HEK293 (cell line): ENCODE measurements around the gene GBP3.

Source experiments
- CTCF ChIA-PET: fragments of 350-600 bp; formaldehyde crosslinking; extraction: SDS; loops from one replicate; lab custom pipeline; 2021; ENCODE audit warnings: antibody characterized with exemption; lab: Yijun Ruan, JAX
- POLR2A ChIA-PET: fragments of 300-600 bp; formaldehyde crosslinking; extraction: SDS; loops from one replicate; lab custom pipeline; 2020; ENCODE audit warnings: antibody characterized with exemption, inconsistent platforms; lab: Yijun Ruan, JAX
- H3K27ac ChIP-seq: fragments of 200-500 bp; sonication (Bioruptor generic); 2 replicates; pipeline ENCODE4 v1.5.1; 2014; ENCODE audit warnings: low read depth, low read length, control low read depth, inconsistent platforms; ENCODE audit errors: extremely low read depth
- H3K36me3 ChIP-seq, 2 experiments: fragments of 200-500 bp in 1 of 2; sonication (Bioruptor generic) in 1 of 2; 1 replicate in 1 of 2; 2 replicates in 1 of 2; pipeline ENCODE4 v1.5.1; 2014 to 2017; ENCODE audit warnings: inconsistent platforms in 2 of 2, low read length in 2 of 2; ENCODE audit not compliant: control insufficient read depth in 2 of 2, insufficient read depth in 1 of 2
- H3K4me1 ChIP-seq: fragments of 200-500 bp; sonication (Bioruptor generic); 2 replicates; pipeline ENCODE4 v1.5.1; 2014; ENCODE audit warnings: mild to moderate bottlenecking, low read length, inconsistent platforms; ENCODE audit not compliant: control insufficient read depth, insufficient read depth
- H3K4me3 ChIP-seq: 2 replicates; pipeline ENCODE4 v1.5.1; 2011; ENCODE audit warnings: low read depth, mild to moderate bottlenecking, control low read depth, low read length, moderate library complexity
- H3K9me3 ChIP-seq: fragments of 200-500 bp; sonication (Bioruptor generic); 2 replicates; pipeline ENCODE4 v1.5.1; 2014; ENCODE audit warnings: low read depth, low read length, inconsistent platforms; ENCODE audit not compliant: control insufficient read depth, insufficient read depth
- GLI2 ChIP-seq: fragments of 450-650 bp; formaldehyde crosslinking; IDR thresholded peaks from 2 replicates; pipeline ENCODE4; 2017; ENCODE audit warnings: missing biosample characterization, missing genetic modification characterization, low read depth, borderline replicate concordance
- GLIS2 ChIP-seq: fragments of 450-650 bp; formaldehyde crosslinking; IDR thresholded peaks from 2 replicates; pipeline ENCODE4 v1.5.1; 2016; ENCODE audit warnings: missing biosample characterization, missing genetic modification characterization
- OSR2 ChIP-seq: fragments of 450-650 bp; formaldehyde crosslinking; IDR thresholded peaks from 2 replicates; pipeline ENCODE4 v1.5.1; 2016; ENCODE audit warnings: missing biosample characterization, missing genetic modification characterization
- PRDM4 ChIP-seq: fragments of 450-650 bp; formaldehyde crosslinking; IDR thresholded peaks from 2 replicates; pipeline ENCODE4 v1.5.1; 2017; ENCODE audit warnings: missing biosample characterization, missing genetic modification characterization
- PRDM6 ChIP-seq: fragments of 450-650 bp; formaldehyde crosslinking; IDR thresholded peaks from 2 replicates; pipeline ENCODE4 v1.5.1; 2017; ENCODE audit warnings: missing biosample characterization, missing genetic modification characterization
- SETDB1 ChIP-seq: IDR thresholded peaks from one replicate; pipeline ENCODE4 v1.6.1; 2017; ENCODE audit warnings: mild to moderate bottlenecking, low read length, moderate library complexity, mixed read lengths; ENCODE audit not compliant: insufficient read length
- TSHZ1 ChIP-seq: fragments of 450-650 bp; formaldehyde crosslinking; IDR thresholded peaks from 2 replicates; pipeline ENCODE4 v1.5.1; 2016; ENCODE audit warnings: missing biosample characterization, missing genetic modification characterization, borderline replicate concordance
- ZFP37 ChIP-seq: fragments of 450-650 bp; formaldehyde crosslinking; IDR thresholded peaks from 2 replicates; pipeline ENCODE4 v1.5.1; 2016; ENCODE audit warnings: missing biosample characterization, missing genetic modification characterization
- ZNF133 ChIP-seq: fragments of 450-650 bp; formaldehyde crosslinking; IDR thresholded peaks from 2 replicates; pipeline ENCODE4 v1.5.1; 2016; ENCODE audit warnings: missing biosample characterization, missing genetic modification characterization
- ZNF138 ChIP-seq: fragments of 450-650 bp; formaldehyde crosslinking; IDR thresholded peaks from 2 replicates; pipeline ENCODE4 v1.5.1; 2016; ENCODE audit warnings: missing biosample characterization, missing genetic modification characterization, borderline replicate concordance
- ZNF2 ChIP-seq: fragments of 450-650 bp; formaldehyde crosslinking; IDR thresholded peaks from 2 replicates; pipeline ENCODE4 v1.5.1; 2016; ENCODE audit warnings: missing biosample characterization, missing genetic modification characterization
- ZNF266 ChIP-seq: fragments of 450-650 bp; formaldehyde crosslinking; IDR thresholded peaks from 2 replicates; pipeline ENCODE4 v1.5.1; 2016; ENCODE audit warnings: missing biosample characterization, missing genetic modification characterization, low read depth
- ZNF335 ChIP-seq: fragments of 450-650 bp; formaldehyde crosslinking; conservative IDR thresholded peaks from 2 replicates; pipeline ENCODE4 v1.5.1; 2016; ENCODE audit warnings: missing biosample characterization, missing genetic modification characterization
- ZNF354C ChIP-seq: fragments of 450-650 bp; formaldehyde crosslinking; IDR thresholded peaks from 2 replicates; pipeline ENCODE4 v1.5.1; 2016; ENCODE audit warnings: missing biosample characterization, missing genetic modification characterization, low read depth, borderline replicate concordance
- ZNF416 ChIP-seq: fragments of 450-650 bp; formaldehyde crosslinking; IDR thresholded peaks from 2 replicates; pipeline ENCODE4 v1.5.1; 2016; ENCODE audit warnings: missing biosample characterization, missing genetic modification characterization
- ZNF48 ChIP-seq: fragments of 450-650 bp; formaldehyde crosslinking; IDR thresholded peaks from 2 replicates; pipeline ENCODE4 v1.5.1; 2016; ENCODE audit warnings: missing biosample characterization, missing genetic modification characterization
- ZNF510 ChIP-seq: fragments of 450-650 bp; formaldehyde crosslinking; IDR thresholded peaks from 2 replicates; pipeline ENCODE4 v1.5.1; 2018; ENCODE audit warnings: mild to moderate bottlenecking, missing genetic modification characterization, missing biosample characterization; ENCODE audit not compliant: insufficient replicate concordance
- ZNF610 ChIP-seq: fragments of 450-650 bp; formaldehyde crosslinking; IDR thresholded peaks from 2 replicates; pipeline ENCODE4 v1.5.1; 2016; ENCODE audit warnings: missing biosample characterization, missing genetic modification characterization, borderline replicate concordance
- ZNF654 ChIP-seq: fragments of 450-650 bp; formaldehyde crosslinking; IDR thresholded peaks from 2 replicates; pipeline ENCODE4 v1.5.1; 2016; ENCODE audit warnings: low read depth, missing biosample characterization, missing genetic modification characterization
- ZNF704 ChIP-seq: fragments of 450-650 bp; formaldehyde crosslinking; IDR thresholded peaks from 2 replicates; pipeline ENCODE4 v1.5.1; 2016; ENCODE audit warnings: missing biosample characterization, missing genetic modification characterization
- ZNF707 ChIP-seq: fragments of 450-650 bp; formaldehyde crosslinking; IDR thresholded peaks from 2 replicates; pipeline ENCODE4 v1.5.1; 2016; ENCODE audit warnings: missing biosample characterization, missing genetic modification characterization
- ZNF76 ChIP-seq: fragments of 450-650 bp; formaldehyde crosslinking; IDR thresholded peaks from 2 replicates; pipeline ENCODE4; 2016; ENCODE audit warnings: low read depth, missing biosample characterization, missing genetic modification characterization, borderline replicate concordance
- ZSCAN30 ChIP-seq: fragments of 450-650 bp; IDR thresholded peaks from 2 replicates; pipeline ENCODE4 v1.5.1; 2018; ENCODE audit warnings: missing biosample characterization, mild to moderate bottlenecking, missing genetic modification characterization, moderate library complexity

GBP3 gene

GRCh38 chr1:89063094-89063493 lies 40.4 kb upstream of the GBP3 start (continued):
- TF ChIP-seq ZNF610 (tag by site-specific recombination): no peak
- no peak for TF ChIP-seq OSR2 (tag by site-specific recombination)
- TF ChIP-seq ZNF138 (tag by site-specific recombination): no peak
- TF ChIP-seq ZNF266 (tag by site-specific recombination): no peak

- ChIA-PET CTCF (no interaction called here), POLR2A (no interaction called here)
- no peak for TF ChIP-seq GLI2 (tag by site-specific recombination)
- TF ChIP-seq ZNF707 (tag by site-specific recombination): no peak
- TF ChIP-seq ZNF76: no peak
- no peak for TF ChIP-seq ZNF510 (tag by site-specific recombination)
- no peaks in the 10 kb centered on the region for H3K9me3 ChIP-seq
- H3K4me1 ChIP-seq: no peaks in the 10 kb centered on the region
- no peak overlapping the region for H3K27ac ChIP-seq
- H3K4me3 ChIP-seq: no peak overlapping the region
- H3K36me3 ChIP-seq: no peaks in the 10 kb centered on the region
These were observed 37.4 kb upstream of the GBP3 start for GRCh38 chr1:89060091-89060490.

GRCh38 chr1:89051955-89052312 lies 29.3 kb upstream of the GBP3 start:
- no peaks in the 10 kb centered on the region for H3K9me3 ChIP-seq
- CTCF ChIA-PET: interaction anchor here (1.2 kb wide), 1 partner anchor 10 kb away, joined by 4 read pairs; no protein-coding TSS in a partner anchor
- POLR2A ChIA-PET: no interaction called here
- H3K36me3 ChIP-seq: no peaks in the 10 kb centered on the region
- no peak overlapping the region for H3K4me3 ChIP-seq
- no peaks in the 10 kb centered on the region for H3K4me1 ChIP-seq
- no peak overlapping the region for H3K27ac ChIP-seq
- no peak for TF ChIP-seq SETDB1
- TF ChIP-seq PRDM6 (tag by site-specific recombination): no peak
- no peak for TF ChIP-seq ZNF48
- no peak for TF ChIP-seq ZSCAN30 (tag by site-specific recombination)
- TF ChIP-seq ZNF354C (tag by site-specific recombination): no peak
- no peak for TF ChIP-seq ZNF654 (tag by site-specific recombination)
- TF ChIP-seq TSHZ1 (tag by site-specific recombination): no peak
- TF ChIP-seq ZNF416 (tag by site-specific recombination): no peak
- TF ChIP-seq ZNF133 (tag by site-specific recombination): no peak
- no peak for TF ChIP-seq ZFP37 (tag by site-specific recombination)
- no peak for TF ChIP-seq ZNF704 (tag by site-specific recombination)
- TF ChIP-seq ZNF2 (tag by site-specific recombination): no peak
- TF ChIP-seq ZNF610 (tag by site-specific recombination): no peak
- TF ChIP-seq GLIS2 (tag by site-specific recombination): no peak
- no peak for TF ChIP-seq ZNF335 (tag by site-specific recombination)
- no peak for TF ChIP-seq PRDM4 (tag by site-specific recombination)
